Spleen (tissue), 11 donors: Measurements from ENCODE around the gene ZNHIT2. TPM values are rescaled to one million over a fixed set of nuclear protein-coding genes. Genes with fewer than 3 reads are reported as not detected.

Experiments used
- DNase-seq: peaks from one replicate; pipeline ENCODE4 v3.0.0-alpha.2; 2020
- H3K27ac ChIP-seq, 8 donors: fragments of 200-600 bp; sonication (generic) in 7 of 8; 1 replicate in 4 of 8; 2 replicates in 4 of 8; pipeline versions ENCODE4 v1.5.0 to v1.8.0; 2016 to 2021; ENCODE audit warnings: inconsistent platforms in 4 of 8, mild to moderate bottlenecking in 4 of 8, moderate library complexity in 1 of 8
- H3K27me3 ChIP-seq, 7 donors: fragments of 200-600 bp; sonication (generic) in 6 of 7; replicated peaks in 1 of 7; 1 replicate in 4 of 7; 2 replicates in 3 of 7; pipeline versions ENCODE4 v1.5.0 to v1.8.0; 2016 to 2021; ENCODE audit warnings: inconsistent platforms in 3 of 7, mild to moderate bottlenecking in 1 of 7
- H3K36me3 ChIP-seq, 6 donors: fragments of 200-600 bp; sonication (generic) in 5 of 6; 1 replicate in 4 of 6; 2 replicates in 2 of 6; pipeline versions ENCODE4 v1.5.0 to v1.8.0; 2016 to 2021; ENCODE audit warnings: inconsistent platforms in 2 of 6
- H3K4me1 ChIP-seq, 6 donors: fragments of 200-600 bp; sonication (generic) in 5 of 6; 1 replicate in 3 of 6; 2 replicates in 3 of 6; pipeline versions ENCODE4 v1.5.0 to v1.8.0; 2016 to 2021; ENCODE audit warnings: inconsistent platforms in 3 of 6
- H3K4me3 ChIP-seq, 8 donors: fragments of 200-600 bp; sonication (generic) in 7 of 8; 1 replicate in 4 of 8; 2 replicates in 4 of 8; pipeline versions ENCODE4 v1.5.0 to v1.8.0; 2016 to 2021; ENCODE audit warnings: inconsistent platforms in 4 of 8, mild to moderate bottlenecking in 4 of 8, moderate library complexity in 2 of 8
- H3K9me3 ChIP-seq, 8 donors: fragments of 200-600 bp; sonication (generic) in 7 of 8; 1 replicate in 4 of 8; 2 replicates in 4 of 8; pipeline versions ENCODE4 v1.5.0 to v1.8.0; 2016 to 2021; ENCODE audit warnings: inconsistent platforms in 4 of 8
- CTCF ChIP-seq, 11 experiments: fragments of 200-600 bp in 7 of 11; fragments of 450-650 bp in 4 of 11; sonication (generic) in 4 of 11; IDR thresholded peaks in 8 of 11; conservative IDR thresholded peaks in 3 of 11; 1 replicate in 7 of 11; 2 replicates in 4 of 11; pipeline versions ENCODE4 v1.4.0 to v1.8.0; 2016 to 2021; ENCODE audit warnings: antibody characterized with exemption in 11 of 11, inconsistent platforms in 4 of 11, mild to moderate bottlenecking in 1 of 11
- POLR2A ChIP-seq, 3 donors: fragments of 450-650 bp; IDR thresholded peaks; one replicate each; pipeline ENCODE4 v1.5.1; 2017; ENCODE audit warnings: antibody characterized with exemption in 3 of 3, mild to moderate bottlenecking in 1 of 3
- POLR2AphosphoS5 ChIP-seq, 3 donors: sonication (generic); formaldehyde crosslinking; IDR thresholded peaks; one replicate each; pipeline ENCODE4 v1.5.1; 2017; ENCODE audit warnings: antibody characterized with exemption in 3 of 3
- WGBS, 5 donors: extraction: QIAGEN DNeasy Blood & Tissue Kit in 3 of 5; methylation state at CpG; one replicate each; pipeline versions ENCODE4 v1.1.5 to v1.1.7; 2013 to 2018; 5-methylcytosine and 5-hydroxymethylcytosine counted together
- intact Hi-C: fragments of 100-400 bp; cut with DNase I; formaldehyde crosslinking; loops from one replicate; pipeline ENCODE4 v1.15.0; 2023; ENCODE audit warnings: low total_unique reads
- polyA plus RNA-seq, 3 donors: library from polyadenylated mRNA; stranded (reverse); fragments of 200-250 nt; gene quantifications; one replicate each; pipeline ENCODE4 v1.2.1, GENCODE V29; 2013
- total RNA-seq, 7 donors: library from RNA; depleted of rRNA in 3 of 7; stranded (reverse); fragments of >200 nt in 3 of 7; fragmentation: NEBNext Ultra II Directional in 4 of 7; extraction: Animal tissue kit (Norgen Biotek cat#: 25700) in 4 of 7; gene quantifications; one replicate each; pipeline versions ENCODE4 v1.1.0 to v1.2.1, GENCODE V29; 2016 to 2021
- donor health status: healthy with polysubstance abuse.
- donor health status: DM: no; HTN: no; CAD: no; lungs with moderate emphysema.
- donor health status: DM: no; HTN: no; CAD: no.
- donor health status: Bipolar disorder and iron deficiency.
- donor health status: healthy.
- donor health status: DM: no; HTN: no; CAD: no.
- donor health status: DM: yes; HTN: yes; CAD: no.

ZNHIT2 gene
- total and polyA plus RNA-seq, 10 donors: 7.9 to 21.1 (median 13.3) TPM

- intact Hi-C loops: no loop called here
- Histone ChIP-seq H3K4me3 (no peak overlapping the region), H3K9me3 (no peaks in the 10 kb centered on the region), H3K36me3 (peaks cover 0 to 92% (median 37%) of the 10 kb centered on the region in 6 donors), H3K4me1 (peaks cover 0 to 22% (median 1%) of the 10 kb centered on the region in 6 donors), H3K27me3 (no peaks in the 10 kb centered on the region), H3K27ac (peak overlapping the region in 7 of 8 donors; percentile 35 to 76 (median 57))
- DNase-seq: no peak
- 80 to 91% (median 84%) methylated on average over 4 of the region's 4 CpGs for WGBS, 5 donors
- TF ChIP-seq CTCF (IDR thresholded peaks at IDR 0.05 in 8 of 11, conservative IDR thresholded peaks at IDR 0.05 in 3 of 11) (no peak), POLR2A (IDR thresholded peaks at IDR 0.05) (no peak), POLR2AphosphoS5 (IDR thresholded peaks at IDR 0.05) (no peak)
Measured at GRCh38 chr11:65104628-65105027, 12.9 kb downstream of the ZNHIT2 start.

GRCh38 chr11:65103476-65103875 is 14.0 kb downstream of the ZNHIT2 start:
- intact Hi-C loops: no loop called here
- H3K9me3 ChIP-seq: no peaks in the 10 kb centered on the region
- no peak overlapping the region for H3K4me3 ChIP-seq
- peak overlapping the region in 7 of 8 donors; percentile 33 to 76 (median 57) for H3K27ac ChIP-seq
- peaks cover 0 to 92% (median 25%) of the 10 kb centered on the region in 6 donors for H3K36me3 ChIP-seq
- H3K4me1 ChIP-seq: peaks cover 0 to 31% (median 1%) of the 10 kb centered on the region in 6 donors
- no peak for TF ChIP-seq POLR2A (IDR thresholded peaks at IDR 0.05)
- TF ChIP-seq CTCF (IDR thresholded peaks at IDR 0.05 in 8 of 11, conservative IDR thresholded peaks at IDR 0.05 in 3 of 11): no peak
- no peak for DNase-seq
- H3K27me3 ChIP-seq: no peaks in the 10 kb centered on the region

GRCh38 chr11:65102142-65103095 is 15.1 kb downstream of the ZNHIT2 start:
- Histone ChIP-seq H3K4me3 (no peak overlapping the region), H3K27ac (no peak overlapping the region), H3K36me3 (peaks cover 0 to 92% (median 18%) of the 10 kb centered on the region in 6 donors), H3K27me3 (no peaks in the 10 kb centered on the region), H3K9me3 (no peaks in the 10 kb centered on the region), H3K4me1 (peaks cover 3 to 42% (median 10%) of the 10 kb centered on the region in 6 donors)
- no peak for DNase-seq
- intact Hi-C loops: no loop called here
- TF ChIP-seq POLR2AphosphoS5 (IDR thresholded peaks at IDR 0.05) (no peak), CTCF (IDR thresholded peaks at IDR 0.05 in 8 of 11, conservative IDR thresholded peaks at IDR 0.05 in 3 of 11) (no peak), POLR2A (IDR thresholded peaks at IDR 0.05) (no peak)
- WGBS, 5 donors: 95 to 98% (median 96%) methylated on average over 8 of the region's 8 CpGs

GRCh38 chr11:65100674-65101350 is 16.7 kb downstream of the ZNHIT2 start:
- TF ChIP-seq CTCF (IDR thresholded peaks at IDR 0.05 in 8 of 11, conservative IDR thresholded peaks at IDR 0.05 in 3 of 11) (no peak), POLR2AphosphoS5 (IDR thresholded peaks at IDR 0.05) (no peak), POLR2A (IDR thresholded peaks at IDR 0.05) (no peak)
- 91 to 95% (median 93%) methylated on average over 6 of the region's 6 CpGs for WGBS, 5 donors
- Histone ChIP-seq H3K4me3 (no peak overlapping the region), H3K27me3 (no peaks in the 10 kb centered on the region), H3K9me3 (no peaks in the 10 kb centered on the region), H3K4me1 (peaks cover 13 to 54% (median 21%) of the 10 kb centered on the region in 6 donors), H3K36me3 (peaks cover 0 to 83% (median 17%) of the 10 kb centered on the region in 6 donors), H3K27ac (no peak overlapping the region)
- intact Hi-C loops: no loop called here
- no peak for DNase-seq
